22Rv1 (cell line): ENCODE data around the gene S100G.
"Not testable (repeated sequence)": the region's sequence is repeated elsewhere in the genome, so short reads cannot be mapped to it uniquely, and the experiment has no call there.

ENCODE experiments used
- H3K27ac ChIP-seq: fragments of 450-650 bp; 2 replicates; pipeline ENCODE4 v1.5.1; 2017
- ZFX ChIP-seq: fragments of 450-650 bp; IDR thresholded peaks from 2 replicates; pipeline ENCODE4 v1.6.1; 2017; ENCODE audit warnings: antibody characterized with exemption, borderline replicate concordance
- TF ChIP-seq, protein P1 (sequence below): fragments of 450-650 bp; IDR thresholded peaks from 2 replicates; pipeline ENCODE4 v1.5.1; 2017; ENCODE audit warnings: mild to moderate bottlenecking

Gene S100G

DNA sequence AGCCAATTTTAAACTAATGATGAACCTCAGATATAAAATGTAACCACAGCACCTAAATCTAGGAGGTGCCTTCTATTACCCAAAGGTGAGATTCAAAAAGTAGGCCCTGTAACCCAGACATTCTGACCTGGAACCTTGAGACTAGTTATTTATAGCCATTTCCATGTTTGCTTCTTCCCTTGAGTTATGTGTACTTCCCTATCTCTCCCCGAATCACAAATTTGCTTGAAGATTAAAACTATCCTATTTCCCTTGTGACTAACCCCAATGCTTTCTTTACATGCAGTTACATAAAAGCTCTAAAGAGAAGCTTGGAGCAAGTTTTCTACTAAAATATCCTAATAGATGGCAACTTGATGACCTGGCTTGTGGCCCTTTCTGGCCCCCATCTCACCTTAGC, 32.6 kb upstream of the S100G start:
- no peak for TF ChIP-seq ZFX
- TF ChIP-seq, protein P1, sequence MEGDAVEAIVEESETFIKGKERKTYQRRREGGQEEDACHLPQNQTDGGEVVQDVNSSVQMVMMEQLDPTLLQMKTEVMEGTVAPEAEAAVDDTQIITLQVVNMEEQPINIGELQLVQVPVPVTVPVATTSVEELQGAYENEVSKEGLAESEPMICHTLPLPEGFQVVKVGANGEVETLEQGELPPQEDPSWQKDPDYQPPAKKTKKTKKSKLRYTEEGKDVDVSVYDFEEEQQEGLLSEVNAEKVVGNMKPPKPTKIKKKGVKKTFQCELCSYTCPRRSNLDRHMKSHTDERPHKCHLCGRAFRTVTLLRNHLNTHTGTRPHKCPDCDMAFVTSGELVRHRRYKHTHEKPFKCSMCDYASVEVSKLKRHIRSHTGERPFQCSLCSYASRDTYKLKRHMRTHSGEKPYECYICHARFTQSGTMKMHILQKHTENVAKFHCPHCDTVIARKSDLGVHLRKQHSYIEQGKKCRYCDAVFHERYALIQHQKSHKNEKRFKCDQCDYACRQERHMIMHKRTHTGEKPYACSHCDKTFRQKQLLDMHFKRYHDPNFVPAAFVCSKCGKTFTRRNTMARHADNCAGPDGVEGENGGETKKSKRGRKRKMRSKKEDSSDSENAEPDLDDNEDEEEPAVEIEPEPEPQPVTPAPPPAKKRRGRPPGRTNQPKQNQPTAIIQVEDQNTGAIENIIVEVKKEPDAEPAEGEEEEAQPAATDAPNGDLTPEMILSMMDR = no peak

DNA sequence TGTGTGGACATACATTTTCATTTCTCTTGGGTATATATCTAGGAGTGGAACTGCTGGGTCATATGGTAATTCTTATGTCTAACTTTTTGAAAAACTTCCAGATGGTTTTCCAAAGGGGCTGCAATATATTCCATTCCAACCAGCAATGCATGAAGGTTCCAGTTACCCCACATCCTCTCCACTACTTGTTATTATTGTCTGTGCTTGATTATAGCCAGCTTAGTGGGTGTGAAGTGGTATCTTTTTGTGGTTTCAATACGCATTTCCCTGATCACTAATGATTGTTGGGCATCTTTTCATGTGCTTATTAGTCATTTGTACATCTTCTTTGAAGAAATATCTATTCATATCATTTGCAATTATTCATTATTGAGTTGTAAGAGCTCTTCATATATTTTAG, 31.5 kb upstream of the S100G start:
- TF ChIP-seq, protein P1 = no peak
- no peak for TF ChIP-seq ZFX
- H3K27ac ChIP-seq = no peak overlapping the region

More for the DNA sequence above, 32.6 kb upstream of the S100G start:
- H3K27ac ChIP-seq = no peak overlapping the region

DNA sequence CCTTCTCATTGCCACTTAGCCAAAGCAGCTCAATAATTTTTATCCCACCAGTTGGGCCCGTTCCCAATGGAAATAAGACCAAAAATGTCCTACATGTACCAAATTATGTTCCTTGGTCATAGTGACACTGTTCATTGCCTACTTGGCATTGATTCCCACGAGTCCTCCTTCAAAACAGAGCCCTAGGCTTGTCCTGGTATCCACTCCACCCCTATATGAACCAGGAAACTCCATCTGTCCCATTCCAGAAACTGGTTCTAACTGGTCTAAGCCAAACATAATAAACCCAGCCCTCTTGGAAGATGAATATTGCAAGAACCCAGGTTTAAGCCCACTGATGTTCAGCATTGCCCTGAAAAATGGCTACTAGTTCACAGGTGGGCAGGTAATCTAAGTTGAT, 30.9 kb upstream of the S100G start:
- TF ChIP-seq, protein P1 = no peak
- TF ChIP-seq ZFX = no peak
- no peak overlapping the region for H3K27ac ChIP-seq

DNA sequence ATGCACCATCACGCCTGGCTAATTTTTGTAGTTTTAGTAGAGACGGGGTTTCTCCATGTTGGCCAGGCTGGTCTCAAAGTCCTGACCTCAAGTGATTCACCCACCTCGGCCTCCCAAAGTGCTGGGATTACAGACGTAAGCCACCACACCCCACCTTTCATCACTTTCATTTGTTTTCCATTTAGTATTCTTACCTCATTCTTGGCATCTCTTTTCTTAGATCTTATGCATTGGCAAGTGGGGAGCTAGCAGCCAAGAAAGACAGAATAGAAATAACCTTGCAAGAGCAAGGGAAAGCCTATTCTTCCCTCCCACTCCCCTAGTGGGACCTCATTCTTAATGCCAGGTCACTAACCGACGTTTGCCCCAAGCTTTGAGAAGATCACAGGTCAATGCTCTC, 21.4 kb upstream of the S100G start:
- not testable (repeated sequence) for H3K27ac ChIP-seq

DNA sequence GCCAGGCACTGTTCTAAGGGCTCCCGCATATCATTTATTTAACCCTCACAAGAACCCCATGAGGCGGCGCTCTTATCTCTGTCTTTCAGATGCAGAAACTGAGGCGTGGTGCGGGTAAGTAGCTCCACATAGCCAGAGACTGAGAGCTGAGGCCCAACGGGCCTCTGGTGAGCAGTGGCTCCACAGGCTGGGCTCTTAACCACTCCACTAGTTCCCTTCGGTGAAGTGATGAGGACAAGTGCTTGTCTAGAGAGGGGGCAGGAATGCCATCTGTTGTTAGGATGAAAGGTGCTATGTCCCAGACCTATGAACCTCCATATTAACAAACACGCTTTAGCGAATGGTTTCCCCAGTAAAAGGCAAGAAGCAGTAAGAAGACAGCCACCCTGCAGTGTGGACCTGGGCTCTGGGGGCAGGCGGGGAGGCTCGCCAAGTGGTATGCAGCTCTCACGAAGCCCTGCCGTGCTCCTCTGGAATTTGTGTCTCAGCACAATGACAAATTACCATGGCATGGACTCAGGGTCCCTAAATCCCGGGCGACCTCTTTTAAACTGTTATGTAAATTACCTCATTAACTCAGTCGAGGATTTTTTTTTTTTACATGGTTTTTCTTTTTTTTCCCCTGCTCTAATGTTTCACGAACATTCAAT, 20.9 kb upstream of the S100G start:
- no peak overlapping the region for H3K27ac ChIP-seq
- no peak for TF ChIP-seq ZFX
- TF ChIP-seq, protein P1 = no peak

DNA sequence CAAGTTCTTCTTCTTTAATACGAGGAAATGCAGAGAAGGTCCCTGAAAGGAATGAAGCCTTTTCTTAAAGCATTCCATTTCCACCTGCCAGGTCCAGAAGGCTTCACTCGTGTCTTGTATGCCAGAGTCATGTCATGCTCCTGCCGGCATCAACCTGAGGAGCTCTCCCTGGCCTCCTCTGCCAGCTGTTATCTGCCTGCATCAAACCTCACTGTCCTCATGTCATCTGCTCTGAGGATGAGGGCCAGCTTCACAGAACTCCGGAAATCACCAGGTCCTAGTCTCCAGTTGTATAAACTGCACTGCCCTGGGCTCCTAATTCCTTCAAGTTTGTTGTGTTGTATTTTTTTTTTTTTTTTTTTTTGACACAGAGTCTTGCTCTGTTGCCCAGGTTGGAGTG, 20.0 kb upstream of the S100G start:
- H3K27ac ChIP-seq = no peak overlapping the region
- no peak for TF ChIP-seq ZFX
- TF ChIP-seq, protein P1 = no peak

DNA sequence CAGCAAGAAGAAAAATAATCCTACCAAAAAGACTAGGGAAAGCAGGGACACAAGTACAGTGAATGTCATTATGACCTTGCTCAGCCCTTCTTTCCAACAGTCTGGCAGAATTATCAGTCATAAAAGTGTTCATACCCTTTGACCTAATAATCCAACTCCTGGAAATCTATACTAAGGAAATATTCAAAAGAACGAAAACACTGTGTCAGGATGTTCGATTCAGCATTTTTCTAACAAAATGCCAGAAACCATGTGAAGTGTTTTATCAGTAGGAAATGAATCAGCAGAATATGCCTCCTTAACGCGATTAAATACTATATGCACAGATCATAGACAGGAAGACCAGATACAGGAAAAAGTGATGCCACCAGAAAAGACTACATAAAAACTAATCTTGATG, 16.2 kb upstream of the S100G start:
- H3K27ac ChIP-seq = no peak overlapping the region
- no peak for TF ChIP-seq ZFX
- TF ChIP-seq, protein P1 = no peak

DNA sequence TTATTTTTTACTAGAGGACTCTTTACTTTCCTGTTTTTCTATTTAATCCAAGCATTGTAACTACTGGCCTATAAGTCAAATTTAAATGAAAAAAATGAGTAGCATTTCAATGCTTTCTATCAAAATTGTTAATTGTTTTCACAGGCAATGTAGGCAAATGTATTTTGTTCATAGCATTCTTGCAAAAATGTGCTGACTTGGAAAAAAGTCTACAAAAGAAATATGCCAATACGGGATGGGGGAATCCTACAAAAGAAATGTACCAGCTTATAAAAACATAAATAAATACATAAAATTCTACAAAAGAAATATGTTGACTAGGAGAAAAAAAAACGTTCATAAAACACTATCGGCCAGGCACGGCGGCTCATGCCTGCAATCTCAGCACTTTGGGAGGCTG, 14.9 kb upstream of the S100G start:
- H3K27ac ChIP-seq = no peak overlapping the region
- no peak for TF ChIP-seq ZFX
